ENCODE results near the gene C7orf33.
"Not testable (repeated sequence)": the region's sequence is repeated elsewhere in the genome, so short reads cannot be mapped to it uniquely, and the experiment has no call there.

C7orf33 gene

GRCh38 chr7:148581624-148582023 is 8.9 kb upstream of the C7orf33 start:
- no peak for DNase-seq

GRCh38 chr7:148584154-148584827 is 6.3 kb upstream of the C7orf33 start:
- no peak for DNase-seq

- DNase-seq, result no peak
Measured at GRCh38 chr7:148585399-148585798, 5.2 kb upstream of the C7orf33 start.

GRCh38 chr7:148587076-148587475 is 3.5 kb upstream of the C7orf33 start:
- DNase-seq, result no peak

GRCh38 chr7:148588168-148588567 is 2.4 kb upstream of the C7orf33 start:
- DNase-seq, result no peak

- DNase-seq, result no peak
Measured at GRCh38 chr7:148588670-148589131, 1.9 kb upstream of the C7orf33 start.

GRCh38 chr7:148589640-148590039 is 926 bp upstream of the C7orf33 start:
- no peak for DNase-seq

- not testable (repeated sequence) for DNase-seq
Measured at GRCh38 chr7:148596354-148596753, 5.8 kb downstream of the C7orf33 start.

- peak; percentile 46 for DNase-seq
Measured at GRCh38 chr7:148598351-148598750, 7.8 kb downstream of the C7orf33 start.

GRCh38 chr7:148605350-148605749 is 14.8 kb downstream of the C7orf33 start:
- DNase-seq, result no peak

- DNase-seq, result no peak
Measured at GRCh38 chr7:148607151-148607661, 16.6 kb downstream of the C7orf33 start.

GRCh38 chr7:148609045-148609725 is 18.6 kb downstream of the C7orf33 start:
- DNase-seq, result no peak

- DNase-seq, result no peak
Measured at GRCh38 chr7:148611692-148612091, 21.1 kb downstream of the C7orf33 start.

GRCh38 chr7:148615085-148615730 is 24.6 kb downstream of the C7orf33 start:
- DNase-seq, result peak; percentile 17

GRCh38 chr7:148620749-148621359 is 30.3 kb downstream of the C7orf33 start:
- peak; percentile 28 for DNase-seq

GRCh38 chr7:148621563-148621962 is 31.0 kb downstream of the C7orf33 start:
- DNase-seq, result no peak

GRCh38 chr7:148622887-148623585 is 32.5 kb downstream of the C7orf33 start:
- DNase-seq, result peak; percentile 67

- DNase-seq, result peak; percentile 29
Measured at GRCh38 chr7:148623586-148624282, 33.2 kb downstream of the C7orf33 start.

- no peak for DNase-seq
Measured at GRCh38 chr7:148624735-148625134, 34.2 kb downstream of the C7orf33 start.

- no peak for DNase-seq
Measured at GRCh38 chr7:148625342-148625741, 34.8 kb downstream of the C7orf33 start.

- no peak for DNase-seq
Measured at GRCh38 chr7:148626828-148627227, 36.3 kb downstream of the C7orf33 start.

GRCh38 chr7:148628011-148628410 is 37.4 kb downstream of the C7orf33 start:
- no peak for DNase-seq

Data from hematopoietic multipotent progenitor cell treated with erythropoietin and hydrocortisone succinate and interleukin-3 and kit ligand, for 4 days (in vitro differentiated cells).